KMS-11 (cell line): ENCODE measurements around the gene LUZP4.
A peak's percentile ranks its signal among the peaks of the same experiment; 100 is the strongest.

Experiments used
- H2AFZ ChIP-seq: fragments of 200-600 bp; sonication (generic); 2 replicates; pipeline ENCODE4 v1.6.1; 2016; ENCODE audit warnings: antibody characterized with exemption, mixed run types, low read depth
- H3K27ac ChIP-seq: fragments of 200-600 bp; sonication (generic); 2 replicates; pipeline ENCODE4 v1.6.1; 2016; ENCODE audit warnings: mild to moderate bottlenecking, mixed run types
- H3K27me3 ChIP-seq: fragments of 200-600 bp; sonication (generic); 2 replicates; pipeline ENCODE4 v1.6.1; 2017; ENCODE audit warnings: mild to moderate bottlenecking, low read depth, mixed run types, moderate library complexity; ENCODE audit not compliant: insufficient read depth
- H3K36me3 ChIP-seq: fragments of 200-600 bp; sonication (generic); 2 replicates; pipeline ENCODE4 v1.6.1; 2017; ENCODE audit warnings: mild to moderate bottlenecking, mixed run types; ENCODE audit not compliant: insufficient read depth
- H3K4me1 ChIP-seq: fragments of 200-600 bp; sonication (generic); 2 replicates; pipeline ENCODE4 v1.6.1; 2016; ENCODE audit warnings: mild to moderate bottlenecking, low read depth, mixed run types; ENCODE audit not compliant: poor library complexity, severe bottlenecking
- H3K4me2 ChIP-seq: fragments of 200-600 bp; sonication (generic); 2 replicates; pipeline ENCODE4 v1.7.0; 2016; ENCODE audit warnings: mild to moderate bottlenecking, mixed run types
- H3K4me3 ChIP-seq: fragments of 200-600 bp; sonication (generic); IDR thresholded peaks from 2 replicates; pipeline ENCODE4 v1.6.1; 2017; ENCODE audit warnings: low read depth, low read length, mixed read lengths; ENCODE audit not compliant: insufficient read depth
- H3K79me2 ChIP-seq: fragments of 200-600 bp; sonication (generic); 2 replicates; pipeline ENCODE4 v1.6.1; 2016; ENCODE audit warnings: low read depth, mixed run types; ENCODE audit not compliant: insufficient read depth
- H3K9ac ChIP-seq: fragments of 200-600 bp; sonication (generic); 2 replicates; pipeline ENCODE4 v1.6.1; 2016; ENCODE audit warnings: mild to moderate bottlenecking, mixed run types
- H4K20me1 ChIP-seq: fragments of 200-600 bp; sonication (generic); 2 replicates; pipeline ENCODE4 v1.6.1; 2016; ENCODE audit warnings: mild to moderate bottlenecking, mixed run types; ENCODE audit not compliant: insufficient read depth
- TF ChIP-seq, protein P1 (sequence below): fragments of 200-600 bp; sonication (generic); conservative IDR thresholded peaks from 2 replicates; pipeline ENCODE4 v1.6.1; 2017; ENCODE audit warnings: low read depth, mild to moderate bottlenecking, antibody characterized with exemption, low read length, moderate library complexity, mixed read lengths

Gene LUZP4

DNA sequence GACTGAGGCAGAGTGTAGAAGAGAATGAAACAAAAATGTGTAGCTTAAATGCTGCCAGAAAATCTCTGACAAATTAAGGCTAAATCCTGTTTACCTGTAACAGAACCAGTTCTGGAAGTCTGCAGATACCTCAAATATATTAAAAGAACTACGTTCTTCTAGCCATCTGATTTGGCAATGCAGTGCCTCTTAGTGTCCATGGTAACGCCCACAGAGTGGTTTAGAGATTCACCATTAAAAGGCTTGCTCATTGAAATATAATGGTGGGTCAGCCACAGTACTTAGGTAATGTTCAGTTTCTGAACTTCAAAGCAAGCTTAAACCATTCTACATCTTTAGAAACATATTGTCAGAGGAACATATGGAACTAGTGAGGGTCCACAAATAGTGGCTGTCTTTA, 23.2 kb upstream of the LUZP4 start:
- H3K4me3 ChIP-seq, result no peak overlapping the region
- no peaks in the 10 kb centered on the region for H4K20me1 ChIP-seq
- H3K27ac ChIP-seq, result no peak overlapping the region
- TF ChIP-seq, protein P1, sequence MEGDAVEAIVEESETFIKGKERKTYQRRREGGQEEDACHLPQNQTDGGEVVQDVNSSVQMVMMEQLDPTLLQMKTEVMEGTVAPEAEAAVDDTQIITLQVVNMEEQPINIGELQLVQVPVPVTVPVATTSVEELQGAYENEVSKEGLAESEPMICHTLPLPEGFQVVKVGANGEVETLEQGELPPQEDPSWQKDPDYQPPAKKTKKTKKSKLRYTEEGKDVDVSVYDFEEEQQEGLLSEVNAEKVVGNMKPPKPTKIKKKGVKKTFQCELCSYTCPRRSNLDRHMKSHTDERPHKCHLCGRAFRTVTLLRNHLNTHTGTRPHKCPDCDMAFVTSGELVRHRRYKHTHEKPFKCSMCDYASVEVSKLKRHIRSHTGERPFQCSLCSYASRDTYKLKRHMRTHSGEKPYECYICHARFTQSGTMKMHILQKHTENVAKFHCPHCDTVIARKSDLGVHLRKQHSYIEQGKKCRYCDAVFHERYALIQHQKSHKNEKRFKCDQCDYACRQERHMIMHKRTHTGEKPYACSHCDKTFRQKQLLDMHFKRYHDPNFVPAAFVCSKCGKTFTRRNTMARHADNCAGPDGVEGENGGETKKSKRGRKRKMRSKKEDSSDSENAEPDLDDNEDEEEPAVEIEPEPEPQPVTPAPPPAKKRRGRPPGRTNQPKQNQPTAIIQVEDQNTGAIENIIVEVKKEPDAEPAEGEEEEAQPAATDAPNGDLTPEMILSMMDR, result no peak
- H3K27me3 ChIP-seq, result no peaks in the 10 kb centered on the region
- H3K4me1 ChIP-seq, result no peaks in the 10 kb centered on the region
- H2AFZ ChIP-seq, result no peak overlapping the region
- no peak overlapping the region for H3K9ac ChIP-seq
- no peak overlapping the region for H3K4me2 ChIP-seq
- H3K79me2 ChIP-seq, result no peaks in the 10 kb centered on the region
- no peaks in the 10 kb centered on the region for H3K36me3 ChIP-seq

DNA sequence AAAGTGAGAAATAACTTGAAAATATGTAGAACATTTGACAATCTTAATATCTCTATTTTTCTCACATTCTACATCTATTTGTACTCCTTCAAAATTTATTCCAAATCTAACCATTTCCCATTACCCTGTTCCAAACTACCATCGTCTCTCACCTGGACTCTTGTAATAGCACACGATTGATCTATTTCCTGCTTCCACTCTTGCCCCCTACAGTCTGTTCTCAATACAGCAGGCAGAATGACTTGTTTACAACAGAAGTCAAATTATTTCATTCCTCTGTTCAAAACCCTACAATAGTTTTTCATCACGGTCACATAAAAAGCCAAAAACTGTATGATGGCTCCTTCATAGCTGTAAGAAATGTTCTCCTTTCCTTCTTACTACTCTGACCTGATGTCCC, 21.1 kb upstream of the LUZP4 start:
- no peaks in the 10 kb centered on the region for H3K36me3 ChIP-seq
- no peaks in the 10 kb centered on the region for H3K27me3 ChIP-seq
- no peak overlapping the region for H3K9ac ChIP-seq
- no peaks in the 10 kb centered on the region for H3K4me1 ChIP-seq
- no peak overlapping the region for H3K4me3 ChIP-seq
- no peak overlapping the region for H3K4me2 ChIP-seq
- H3K79me2 ChIP-seq, result no peaks in the 10 kb centered on the region
- H4K20me1 ChIP-seq, result no peaks in the 10 kb centered on the region
- no peak overlapping the region for H2AFZ ChIP-seq
- H3K27ac ChIP-seq, result no peak overlapping the region
- TF ChIP-seq, protein P1, result 0 out of 2 replicates have a peak, but pooled peaks have one; percentile 25

DNA sequence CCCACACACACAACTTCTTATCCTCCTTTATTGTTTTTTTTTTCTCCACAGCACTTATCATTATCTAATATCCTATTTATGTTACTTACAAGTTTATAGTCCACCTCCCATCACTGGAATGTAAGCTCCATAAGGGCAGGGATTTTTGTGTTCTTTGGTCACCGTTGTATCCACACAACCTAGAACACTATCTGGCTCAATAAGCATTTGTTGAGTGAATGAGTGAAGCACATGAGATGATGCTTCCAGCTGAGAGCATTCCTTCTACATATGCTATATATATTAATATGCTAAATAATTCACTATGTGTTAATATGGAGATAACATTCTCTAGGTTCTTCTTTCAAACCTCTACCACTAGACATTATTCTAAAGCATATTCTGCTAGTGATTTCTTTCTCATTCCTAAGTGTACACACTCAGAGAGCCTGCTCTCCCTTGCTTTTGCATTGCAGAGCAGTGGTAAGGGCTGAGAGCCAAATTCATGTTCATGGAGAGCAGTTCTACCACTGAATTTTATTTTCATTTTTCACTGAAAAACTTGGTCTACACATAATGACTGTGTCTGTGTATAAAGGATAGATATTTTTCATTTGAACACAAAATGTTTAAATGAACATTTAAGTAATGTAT, 20.3 kb upstream of the LUZP4 start:
- Histone ChIP-seq H3K9ac (no peak overlapping the region), H3K4me3 (no peak overlapping the region), H3K79me2 (no peaks in the 10 kb centered on the region), H2AFZ (no peak overlapping the region), H3K27me3 (no peaks in the 10 kb centered on the region), H3K4me2 (no peak overlapping the region), H3K36me3 (no peaks in the 10 kb centered on the region), H3K4me1 (no peaks in the 10 kb centered on the region), H4K20me1 (no peaks in the 10 kb centered on the region), H3K27ac (no peak overlapping the region)
- TF ChIP-seq, protein P1, result no peak

DNA sequence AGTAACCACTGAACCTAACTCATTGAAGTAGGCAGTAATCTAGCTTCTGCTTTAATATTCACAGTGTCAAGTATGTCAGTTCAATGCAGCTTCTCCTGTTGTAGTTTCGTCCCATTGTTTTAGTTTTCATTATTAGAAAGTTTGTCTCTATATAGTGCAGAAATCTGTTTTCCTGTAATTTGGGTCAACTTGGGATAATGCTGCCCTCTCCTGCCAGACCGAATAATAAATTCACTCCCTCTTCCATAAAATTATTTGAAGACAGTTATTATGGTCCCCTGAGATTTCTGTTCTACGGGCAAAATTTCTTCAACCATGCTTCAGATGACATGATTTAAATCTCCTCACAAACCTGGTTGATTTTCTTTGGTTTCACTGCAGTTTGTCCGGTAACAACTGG, 4.6 kb upstream of the LUZP4 start:
- no peaks in the 10 kb centered on the region for H3K27me3 ChIP-seq
- no peak overlapping the region for H3K4me3 ChIP-seq
- TF ChIP-seq, protein P1, result no peak
- H3K36me3 ChIP-seq, result no peaks in the 10 kb centered on the region
- no peak overlapping the region for H3K4me2 ChIP-seq
- no peak overlapping the region for H3K9ac ChIP-seq
- no peaks in the 10 kb centered on the region for H4K20me1 ChIP-seq
- H2AFZ ChIP-seq, result no peak overlapping the region
- H3K4me1 ChIP-seq, result no peaks in the 10 kb centered on the region
- H3K27ac ChIP-seq, result no peak overlapping the region
- no peaks in the 10 kb centered on the region for H3K79me2 ChIP-seq
